K562 (cell line): ENCODE measurements around the gene PPY. TPM values are rescaled to one million over a fixed set of nuclear protein-coding genes. Genes with fewer than 3 reads are reported as not detected.

Experiments
- CBX1 ChIP-seq: sonication (generic); IDR thresholded peaks from 2 replicates; pipeline ENCODE4 v1.6.1; 2016; ENCODE audit warnings: antibody characterized with exemption, low read depth, mild to moderate bottlenecking
- CTCF ChIP-seq, 3 experiments: IDR thresholded peaks in 2 of 3; conservative IDR thresholded peaks in 1 of 3; 2 replicates each; pipeline ENCODE4 v1.5.1; 2011 to 2012; ENCODE audit warnings: low read length in 3 of 3, mild to moderate bottlenecking in 3 of 3, control low read depth in 2 of 3, improper control_type of control experiment in 1 of 3, inconsistent platforms in 1 of 3, low read depth in 1 of 3, mixed read lengths in 1 of 3, moderate library complexity in 1 of 3; ENCODE audit not compliant: insufficient read depth in 2 of 3
- FOXP4 ChIP-seq: sonication (generic); formaldehyde crosslinking; IDR thresholded peaks from 2 replicates; pipeline ENCODE4 v1.8.0; 2022; ENCODE audit warnings: mild to moderate bottlenecking, missing genetic modification reagents, borderline replicate concordance
- RAD21 ChIP-seq, 2 experiments: fragments of 250-450 bp in 1 of 2; fragments of 450-650 bp in 1 of 2; sonication (Bioruptor Pico) in 1 of 2; formaldehyde crosslinking in 1 of 2; IDR thresholded peaks in 1 of 2; conservative IDR thresholded peaks in 1 of 2; 2 replicates each; pipeline versions ENCODE4 v1.4.0 to v1.8.0; 2020 to 2022; ENCODE audit warnings: mild to moderate bottlenecking in 2 of 2, moderate library complexity in 1 of 2
- SMC3 ChIP-seq: conservative IDR thresholded peaks from 2 replicates; pipeline ENCODE4 v1.6.1; 2011; ENCODE audit warnings: low read depth, low read length, improper control_type of control experiment; ENCODE audit not compliant: insufficient read depth
- YY1 ChIP-seq, 3 experiments: IDR thresholded peaks; 2 replicates each; pipeline ENCODE4 v1.6.1; 2011; ENCODE audit warnings: low read length in 2 of 3, mild to moderate bottlenecking in 2 of 3, moderate library complexity in 2 of 3, borderline replicate concordance in 1 of 3, control low read depth in 1 of 3, low read depth in 1 of 3; ENCODE audit not compliant: insufficient read depth in 3 of 3, insufficient replicate concordance in 2 of 3, control insufficient read depth in 1 of 3, insufficient read length in 1 of 3; ENCODE audit errors: extremely low read depth in 1 of 3
- polyA plus RNA-seq, 8 experiments: library from polyadenylated mRNA; depleted of rRNA in 4 of 8; stranded (reverse) in 5 of 8; unstranded in 3 of 8; fragments of >200 nt; fragmentation: Nextera tagmentation in 2 of 8; fragmentation: Illumina TruSeq in 1 of 8; extraction: Ambion mirVana in 2 of 8; extraction: Trizol in 1 of 8; gene quantifications; 2 replicates each; pipeline versions ENCODE4 v1.2.1 to v1.2.3, GENCODE V29; 2011 to 2014; ENCODE audit warnings: inconsistent platforms in 1 of 8, missing spikeins in 1 of 8
- total RNA-seq, 7 experiments: library from RNA; depleted of rRNA in 6 of 7; stranded (reverse); fragments of >200 nt in 6 of 7; fragmentation: Illumina TruSeq in 2 of 7; extraction: Trizol in 2 of 7; gene quantifications; 2 replicates each; pipeline versions ENCODE4 v1.2.1 to v1.2.3, GENCODE V29; 2011 to 2021; ENCODE audit warnings: low replicate concordance in 1 of 7
- TF ChIP-seq, protein P1 (sequence below): fragments of 450-650 bp; IDR thresholded peaks from 2 replicates; pipeline ENCODE4 v1.7.1; 2018; ENCODE audit warnings: mild to moderate bottlenecking, low read depth; ENCODE audit not compliant: partially characterized antibody
- TF ChIP-seq, protein P2 (sequence below): fragments of 450-650 bp; IDR thresholded peaks from 2 replicates; pipeline ENCODE4 v1.6.1; 2018; ENCODE audit not compliant: partially characterized antibody
- TF ChIP-seq, protein P3 (sequence below): IDR thresholded peaks from 2 replicates; pipeline ENCODE4 v1.6.1; 2011; ENCODE audit warnings: borderline replicate concordance, low read depth, mild to moderate bottlenecking, moderate library complexity, low read length; ENCODE audit not compliant: insufficient read depth, poor library complexity, severe bottlenecking

The PPY gene
- total and polyA plus RNA-seq, 9 of the 15 experiments (the other 6 are each of a cell fraction or from before 2014, with no cell fraction given) = not detected

GRCh38 chr17:43940630-43941029 lies 1.6 kb downstream of the PPY start (continued):
- TF ChIP-seq, protein P1, sequence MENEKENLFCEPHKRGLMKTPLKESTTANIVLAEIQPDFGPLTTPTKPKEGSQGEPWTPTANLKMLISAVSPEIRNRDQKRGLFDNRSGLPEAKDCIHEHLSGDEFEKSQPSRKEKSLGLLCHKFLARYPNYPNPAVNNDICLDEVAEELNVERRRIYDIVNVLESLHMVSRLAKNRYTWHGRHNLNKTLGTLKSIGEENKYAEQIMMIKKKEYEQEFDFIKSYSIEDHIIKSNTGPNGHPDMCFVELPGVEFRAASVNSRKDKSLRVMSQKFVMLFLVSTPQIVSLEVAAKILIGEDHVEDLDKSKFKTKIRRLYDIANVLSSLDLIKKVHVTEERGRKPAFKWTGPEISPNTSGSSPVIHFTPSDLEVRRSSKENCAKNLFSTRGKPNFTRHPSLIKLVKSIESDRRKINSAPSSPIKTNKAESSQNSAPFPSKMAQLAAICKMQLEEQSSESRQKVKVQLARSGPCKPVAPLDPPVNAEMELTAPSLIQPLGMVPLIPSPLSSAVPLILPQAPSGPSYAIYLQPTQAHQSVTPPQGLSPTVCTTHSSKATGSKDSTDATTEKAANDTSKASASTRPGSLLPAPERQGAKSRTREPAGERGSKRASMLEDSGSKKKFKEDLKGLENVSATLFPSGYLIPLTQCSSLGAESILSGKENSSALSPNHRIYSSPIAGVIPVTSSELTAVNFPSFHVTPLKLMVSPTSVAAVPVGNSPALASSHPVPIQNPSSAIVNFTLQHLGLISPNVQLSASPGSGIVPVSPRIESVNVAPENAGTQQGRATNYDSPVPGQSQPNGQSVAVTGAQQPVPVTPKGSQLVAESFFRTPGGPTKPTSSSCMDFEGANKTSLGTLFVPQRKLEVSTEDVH = no peak
- TF ChIP-seq YY1 (IDR thresholded peaks at IDR 0.05; ENCODE audit: borderline replicate concordance in 1 of 3, control insufficient read depth in 1 of 3, extremely low read depth in 1 of 3, insufficient read depth in 3 of 3, insufficient read length in 1 of 3, insufficient replicate concordance in 2 of 3, low read depth in 1 of 3, low read length in 2 of 3) = peak in 1 of 3 experiments; percentile 20
- TF ChIP-seq CBX1 = no peak
- 0 out of 2 replicates have a peak, but pooled peaks have one; percentile 35 for TF ChIP-seq SMC3
- TF ChIP-seq FOXP4 (CRISPR knock-in tag) = no peak
- peak; percentile 76 to 87 (median 79) for TF ChIP-seq CTCF (IDR thresholded peaks at IDR 0.05 in 2 of 3, conservative IDR thresholded peaks at IDR 0.05 in 1 of 3; ENCODE audit: insufficient read depth in 2 of 3, low read depth in 1 of 3, low read length in 3 of 3)
- TF ChIP-seq RAD21 (CRISPR knock-in tag; conservative IDR thresholded peaks at IDR 0.05 in 1 of 2, IDR thresholded peaks at IDR 0.05 in 1 of 2) = peak; percentile 29 to 60
- TF ChIP-seq, protein P2, sequence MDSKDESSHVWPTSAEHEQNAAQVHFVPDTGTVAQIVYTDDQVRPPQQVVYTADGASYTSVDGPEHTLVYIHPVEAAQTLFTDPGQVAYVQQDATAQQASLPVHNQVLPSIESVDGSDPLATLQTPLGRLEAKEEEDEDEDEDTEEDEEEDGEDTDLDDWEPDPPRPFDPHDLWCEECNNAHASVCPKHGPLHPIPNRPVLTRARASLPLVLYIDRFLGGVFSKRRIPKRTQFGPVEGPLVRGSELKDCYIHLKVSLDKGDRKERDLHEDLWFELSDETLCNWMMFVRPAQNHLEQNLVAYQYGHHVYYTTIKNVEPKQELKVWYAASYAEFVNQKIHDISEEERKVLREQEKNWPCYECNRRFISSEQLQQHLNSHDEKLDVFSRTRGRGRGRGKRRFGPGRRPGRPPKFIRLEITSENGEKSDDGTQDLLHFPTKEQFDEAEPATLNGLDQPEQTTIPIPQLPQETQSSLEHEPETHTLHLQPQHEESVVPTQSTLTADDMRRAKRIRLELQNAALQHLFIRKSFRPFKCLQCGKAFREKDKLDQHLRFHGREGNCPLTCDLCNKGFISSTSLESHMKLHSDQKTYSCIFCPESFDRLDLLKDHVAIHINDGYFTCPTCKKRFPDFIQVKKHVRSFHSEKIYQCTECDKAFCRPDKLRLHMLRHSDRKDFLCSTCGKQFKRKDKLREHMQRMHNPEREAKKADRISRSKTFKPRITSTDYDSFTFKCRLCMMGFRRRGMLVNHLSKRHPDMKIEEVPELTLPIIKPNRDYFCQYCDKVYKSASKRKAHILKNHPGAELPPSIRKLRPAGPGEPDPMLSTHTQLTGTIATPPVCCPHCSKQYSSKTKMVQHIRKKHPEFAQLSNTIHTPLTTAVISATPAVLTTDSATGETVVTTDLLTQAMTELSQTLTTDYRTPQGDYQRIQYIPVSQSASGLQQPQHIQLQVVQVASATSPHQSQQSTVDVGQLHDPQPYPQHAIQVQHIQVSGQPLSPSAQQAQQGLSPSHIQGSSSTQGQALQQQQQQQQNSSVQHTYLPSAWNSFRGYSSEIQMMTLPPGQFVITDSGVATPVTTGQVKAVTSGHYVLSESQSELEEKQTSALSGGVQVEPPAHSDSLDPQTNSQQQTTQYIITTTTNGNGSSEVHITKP = peak; percentile 93
- TF ChIP-seq, protein P3, sequence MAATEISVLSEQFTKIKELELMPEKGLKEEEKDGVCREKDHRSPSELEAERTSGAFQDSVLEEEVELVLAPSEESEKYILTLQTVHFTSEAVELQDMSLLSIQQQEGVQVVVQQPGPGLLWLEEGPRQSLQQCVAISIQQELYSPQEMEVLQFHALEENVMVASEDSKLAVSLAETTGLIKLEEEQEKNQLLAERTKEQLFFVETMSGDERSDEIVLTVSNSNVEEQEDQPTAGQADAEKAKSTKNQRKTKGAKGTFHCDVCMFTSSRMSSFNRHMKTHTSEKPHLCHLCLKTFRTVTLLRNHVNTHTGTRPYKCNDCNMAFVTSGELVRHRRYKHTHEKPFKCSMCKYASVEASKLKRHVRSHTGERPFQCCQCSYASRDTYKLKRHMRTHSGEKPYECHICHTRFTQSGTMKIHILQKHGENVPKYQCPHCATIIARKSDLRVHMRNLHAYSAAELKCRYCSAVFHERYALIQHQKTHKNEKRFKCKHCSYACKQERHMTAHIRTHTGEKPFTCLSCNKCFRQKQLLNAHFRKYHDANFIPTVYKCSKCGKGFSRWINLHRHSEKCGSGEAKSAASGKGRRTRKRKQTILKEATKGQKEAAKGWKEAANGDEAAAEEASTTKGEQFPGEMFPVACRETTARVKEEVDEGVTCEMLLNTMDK = peak; percentile 28
- TF ChIP-seq, all 486 proteins: peak for 11
